Psoas muscle (tissue), 8 donors: Measurements from ENCODE around the gene EIF5AL1. TPM values are rescaled to one million over a fixed set of nuclear protein-coding genes. Genes with fewer than 3 reads are reported as not detected.
A peak's percentile ranks its signal among the peaks of the same experiment; 100 is the strongest.

Experiments used
- ATAC-seq, 4 donors: fragments of 200-7000 bp; cut with Tn5 transposase; one replicate each; pipeline ENCODE4 v1.9.1; 2020; ENCODE audit warnings: moderate library complexity in 3 of 4, mild to moderate bottlenecking in 2 of 4
- DNase-seq, 2 donors: peaks; one replicate each; pipeline ENCODE4 v3.0.0-alpha.2; 2020
- H3K27ac ChIP-seq: fragments of 200-600 bp; one replicate; pipeline ENCODE4 v1.8.0; 2022
- H3K27me3 ChIP-seq, 3 donors: fragments of 200-600 bp in 1 of 3; one replicate each; pipeline versions ENCODE4 v1.6.1 to v1.8.0; 2013 to 2022; ENCODE audit warnings: low read length in 2 of 3, mild to moderate bottlenecking in 2 of 3, moderate library complexity in 1 of 3; ENCODE audit not compliant: insufficient read depth in 3 of 3
- H3K36me3 ChIP-seq, 2 donors: fragments of 200-600 bp in 1 of 2; one replicate each; pipeline versions ENCODE4 v1.6.1 to v1.8.0; 2013 to 2022; ENCODE audit warnings: low read depth in 1 of 2, mild to moderate bottlenecking in 1 of 2, moderate library complexity in 1 of 2; ENCODE audit not compliant: insufficient read depth in 1 of 2
- H3K4me1 ChIP-seq: fragments of 200-600 bp; one replicate; pipeline ENCODE4 v1.8.0; 2022
- H3K4me3 ChIP-seq: fragments of 200-600 bp; one replicate; pipeline ENCODE4 v1.8.0; 2022; ENCODE audit warnings: mild to moderate bottlenecking
- H3K9me3 ChIP-seq: fragments of 200-600 bp; one replicate; pipeline ENCODE4 v1.8.0; 2022
- CTCF ChIP-seq: fragments of 200-600 bp; IDR thresholded peaks from one replicate; pipeline ENCODE4 v1.8.0; 2022; ENCODE audit warnings: antibody characterized with exemption
- WGBS, 3 donors: extraction: QIAGEN DNeasy Blood & Tissue Kit; methylation state at CpG; one replicate each; pipeline versions ENCODE4 v1.1.6 to v1.1.7; 2013; 5-methylcytosine and 5-hydroxymethylcytosine counted together
- intact Hi-C, 2 donors: fragments of 100-400 bp; cut with DNase I; formaldehyde crosslinking; loops; one replicate each; pipeline versions ENCODE4 v1.11.0 to v1.14.2; 2022
- polyA plus RNA-seq, 3 donors: library from polyadenylated mRNA; stranded (reverse); fragments of 200-250 nt; gene quantifications; one replicate each; pipeline ENCODE4 v1.2.3, GENCODE V29; 2013
- total RNA-seq, 4 donors: library from RNA; stranded (reverse); fragmentation: NEBNext Ultra II Directional in 2 of 4; extraction: Animal tissue kit (Norgen Biotek cat#: 25700) in 2 of 4; gene quantifications; one replicate each; pipeline versions ENCODE4 v1.2.1 to v1.2.4, GENCODE V29; 2021 to 2023
- donor health status: healthy with polysubstance abuse.
- donor health status: DM: no; HTN: no; CAD: no; lungs with moderate emphysema.
- donor health status: Bipolar disorder and iron deficiency.
- donor health status: healthy.
- donor health status: DM: yes; HTN: yes; CAD: no.
- donor health status: DM: no; HTN: no; CAD: no.
- donor health status: DM: no; HTN: no; CAD: no.
- donor health status: DM: yes; HTN: yes; CAD: no.

EIF5AL1 gene
- total and polyA plus RNA-seq, 7 donors: 0.18 to 1.9 (median 0.90) TPM

GRCh38 chr10:79488870-79489269 is 23.5 kb upstream of the EIF5AL1 start:
- Histone ChIP-seq H3K27ac (no peak overlapping the region), H3K9me3 (no peaks in the 10 kb centered on the region), H3K4me3 (no peak overlapping the region), H3K27me3 (no peaks in the 10 kb centered on the region), H3K36me3 (no peaks in the 10 kb centered on the region), H3K4me1 (peaks cover 5% of the 10 kb centered on the region)
- intact Hi-C loops: loop anchor here in 1 of 2 donors (2.0 kb wide), 1 partner anchor 114 kb away; no protein-coding TSS in a partner anchor
- WGBS, 3 donors: 80 to 89% (median 83%) methylated on average over 3 of the region's 3 CpGs
- ATAC-seq: no peak
- DNase-seq: no peak
- TF ChIP-seq CTCF: no peak

DNA sequence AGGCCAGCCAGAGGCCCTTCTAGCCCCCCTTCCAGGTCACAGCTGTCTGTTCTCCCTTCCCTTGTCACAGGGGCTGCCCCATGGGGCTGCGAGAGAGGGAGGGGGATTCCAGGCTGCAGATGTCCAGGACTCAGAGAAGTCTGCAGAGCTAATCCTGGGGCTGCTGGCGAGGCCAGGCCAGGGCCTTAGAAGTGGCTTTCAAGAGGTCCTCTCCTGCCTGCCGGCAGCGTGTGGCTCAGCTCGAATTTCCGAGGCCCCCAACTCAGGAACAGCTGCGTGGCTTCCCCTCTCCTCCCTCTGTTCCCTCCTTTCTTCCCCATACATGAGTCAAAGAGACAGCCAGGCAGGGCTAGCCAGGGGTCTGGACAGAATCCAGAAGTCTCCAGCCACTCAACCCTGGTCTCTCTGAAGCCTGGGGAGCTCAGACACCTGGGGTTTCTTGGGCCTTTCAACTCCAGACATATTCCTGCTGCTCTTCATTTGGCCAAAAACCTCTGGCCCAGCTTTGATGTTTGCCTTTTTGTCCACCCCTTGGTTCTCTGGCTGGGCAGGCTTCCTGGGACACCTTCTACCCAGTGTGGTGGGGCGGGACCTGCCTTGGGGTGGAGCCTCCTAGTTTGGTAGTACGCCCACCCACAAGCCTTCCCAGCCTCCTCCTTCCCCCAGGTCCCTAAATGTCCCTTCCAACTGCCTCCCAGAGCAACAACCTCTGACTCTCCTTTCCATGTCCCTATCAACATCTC is 21.8 kb upstream of the EIF5AL1 start:
- 56 to 69% (median 64%) methylated on average over 9 of the region's 9 CpGs for whole genome bisulfite sequencing, 3 donors
- ATAC-seq: peak in 1 of 4 donors; percentile 29
- no peaks in the 10 kb centered on the region for H3K27me3 ChIP-seq
- peaks cover 5% of the 10 kb centered on the region for H3K4me1 ChIP-seq
- DNase-seq: peak; percentile 30 to 72
- TF ChIP-seq CTCF: no peak
- H3K36me3 ChIP-seq: no peaks in the 10 kb centered on the region
- intact Hi-C loops: no loop called here
- H3K27ac ChIP-seq: no peak overlapping the region
- no peaks in the 10 kb centered on the region for H3K9me3 ChIP-seq
- no peak overlapping the region for H3K4me3 ChIP-seq

GRCh38 chr10:79491143-79491835 is 21.0 kb upstream of the EIF5AL1 start:
- Histone ChIP-seq H3K27me3 (no peaks in the 10 kb centered on the region), H3K36me3 (no peaks in the 10 kb centered on the region), H3K27ac (no peak overlapping the region), H3K9me3 (no peaks in the 10 kb centered on the region), H3K4me1 (peaks cover 5% of the 10 kb centered on the region), H3K4me3 (no peak overlapping the region)
- no peak for TF ChIP-seq CTCF
- ATAC-seq: no peak
- DNase-seq: no peak
- WGBS, 3 donors: 87 to 92% (median 90%) methylated on average over 6 of the region's 6 CpGs
- intact Hi-C loops: no loop called here

GRCh38 chr10:79492256-79492655 is 20.1 kb upstream of the EIF5AL1 start:
- 95 to 99% (median 97%) methylated on average over 6 of the region's 6 CpGs for WGBS, 3 donors
- no peaks in the 10 kb centered on the region for H3K36me3 ChIP-seq
- no peaks in the 10 kb centered on the region for H3K9me3 ChIP-seq
- H3K27ac ChIP-seq: no peak overlapping the region
- DNase-seq (no peak), ATAC-seq (no peak)
- intact Hi-C loops: no loop called here
- TF ChIP-seq CTCF: no peak
- H3K4me1 ChIP-seq: peaks cover 5% of the 10 kb centered on the region
- no peaks in the 10 kb centered on the region for H3K27me3 ChIP-seq
- no peak overlapping the region for H3K4me3 ChIP-seq
